ENCODE data around the gene STIP1. TPM values are rescaled to one million over a fixed set of nuclear protein-coding genes. Genes with fewer than 3 reads are reported as not detected.

The STIP1 gene
- total RNA-seq, 3 donors from 2014 or later = 439 to 477 (median 457) TPM

GRCh38 chr11:64170419-64170818 lies 15.6 kb upstream of the STIP1 start:
- no peaks in the 10 kb centered on the region for H3K36me3 Mint-ChIP-seq (ENCODE audit: insufficient read depth)
- peaks cover 6% of the 10 kb centered on the region for H3K4me1 Mint-ChIP-seq (ENCODE audit: low read depth)
- no peak overlapping the region for H3K4me3 Mint-ChIP-seq
- H3K27me3 Mint-ChIP-seq (ENCODE audit: low read depth) = no peaks in the 10 kb centered on the region
- peaks cover 4% of the 10 kb centered on the region for H3K9me3 Mint-ChIP-seq
- ATAC-seq (no peak), DNase-seq (no peak)

GRCh38 chr11:64173616-64174355 lies 12.2 kb upstream of the STIP1 start:
- H3K4me3 Mint-ChIP-seq = no peak overlapping the region
- H3K36me3 Mint-ChIP-seq (ENCODE audit: insufficient read depth) = no peaks in the 10 kb centered on the region
- peaks cover 4% of the 10 kb centered on the region for H3K9me3 Mint-ChIP-seq
- peaks cover 11% of the 10 kb centered on the region for H3K4me1 Mint-ChIP-seq (ENCODE audit: low read depth)
- DNase-seq (no peak), ATAC-seq (no peak)
- no peaks in the 10 kb centered on the region for H3K27me3 Mint-ChIP-seq (ENCODE audit: low read depth)

- peaks cover 17% of the 10 kb centered on the region for H3K4me1 Mint-ChIP-seq (ENCODE audit: low read depth)
- ATAC-seq = no peak
Measured at GRCh38 chr11:64176751-64177150, 9.2 kb upstream of the STIP1 start.

GRCh38 chr11:64178203-64178602 lies 7.8 kb upstream of the STIP1 start:
- no peaks in the 10 kb centered on the region for H3K27me3 Mint-ChIP-seq (ENCODE audit: low read depth)
- no peaks in the 10 kb centered on the region for H3K36me3 Mint-ChIP-seq (ENCODE audit: insufficient read depth)
- H3K9me3 Mint-ChIP-seq = peaks cover 4% of the 10 kb centered on the region
- DNase-seq (no peak), ATAC-seq (peak; percentile 39 to 49)
- H3K4me1 Mint-ChIP-seq (ENCODE audit: low read depth) = peaks cover 24% of the 10 kb centered on the region
- no peak overlapping the region for H3K4me3 Mint-ChIP-seq

More at GRCh38 chr11:64176751-64177150, 9.2 kb upstream of the STIP1 start:
- DNase-seq = no peak
- H3K36me3 Mint-ChIP-seq (ENCODE audit: insufficient read depth) = no peaks in the 10 kb centered on the region
- H3K27me3 Mint-ChIP-seq (ENCODE audit: low read depth) = no peaks in the 10 kb centered on the region
- peaks cover 4% of the 10 kb centered on the region for H3K9me3 Mint-ChIP-seq
- no peak overlapping the region for H3K4me3 Mint-ChIP-seq

GRCh38 chr11:64178951-64179639 lies 6.9 kb upstream of the STIP1 start:
- no peaks in the 10 kb centered on the region for H3K36me3 Mint-ChIP-seq (ENCODE audit: insufficient read depth)

DNA sequence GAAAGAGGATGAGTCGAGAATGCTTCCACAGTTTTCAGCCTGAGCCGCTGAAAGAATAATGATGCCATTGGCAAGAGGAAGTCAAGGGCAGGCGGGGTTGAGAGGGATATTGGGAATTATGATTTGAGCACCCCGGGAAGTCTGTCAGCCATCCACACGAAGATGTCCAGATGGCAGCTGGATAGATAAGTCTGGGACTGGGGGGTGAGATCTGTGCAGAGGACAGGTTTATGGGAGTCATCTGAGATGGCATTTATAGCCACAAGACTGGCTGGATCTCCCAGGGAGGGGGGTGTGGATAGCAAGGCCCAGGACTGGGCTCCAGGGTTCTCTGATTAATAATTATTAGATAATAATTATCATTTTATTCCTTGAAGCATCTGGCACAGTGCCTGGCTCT lies 5.1 kb upstream of the STIP1 start:
- ATAC-seq = no peak
- Mint-ChIP-seq H3K36me3 (ENCODE audit: insufficient read depth) (no peaks in the 10 kb centered on the region), H3K27me3 (ENCODE audit: low read depth) (no peaks in the 10 kb centered on the region), H3K9me3 (no peaks in the 10 kb centered on the region), H3K4me3 (no peak overlapping the region), H3K4me1 (ENCODE audit: low read depth) (peaks cover 33% of the 10 kb centered on the region)
- no peak for DNase-seq

More at GRCh38 chr11:64178951-64179639, 6.9 kb upstream of the STIP1 start:
- H3K4me3 Mint-ChIP-seq = no peak overlapping the region
- H3K4me1 Mint-ChIP-seq (ENCODE audit: low read depth) = peaks cover 30% of the 10 kb centered on the region
- peaks cover 2% of the 10 kb centered on the region for H3K9me3 Mint-ChIP-seq
- H3K27me3 Mint-ChIP-seq (ENCODE audit: low read depth) = no peaks in the 10 kb centered on the region
- DNase-seq = no peak
- ATAC-seq = no peak

DNA sequence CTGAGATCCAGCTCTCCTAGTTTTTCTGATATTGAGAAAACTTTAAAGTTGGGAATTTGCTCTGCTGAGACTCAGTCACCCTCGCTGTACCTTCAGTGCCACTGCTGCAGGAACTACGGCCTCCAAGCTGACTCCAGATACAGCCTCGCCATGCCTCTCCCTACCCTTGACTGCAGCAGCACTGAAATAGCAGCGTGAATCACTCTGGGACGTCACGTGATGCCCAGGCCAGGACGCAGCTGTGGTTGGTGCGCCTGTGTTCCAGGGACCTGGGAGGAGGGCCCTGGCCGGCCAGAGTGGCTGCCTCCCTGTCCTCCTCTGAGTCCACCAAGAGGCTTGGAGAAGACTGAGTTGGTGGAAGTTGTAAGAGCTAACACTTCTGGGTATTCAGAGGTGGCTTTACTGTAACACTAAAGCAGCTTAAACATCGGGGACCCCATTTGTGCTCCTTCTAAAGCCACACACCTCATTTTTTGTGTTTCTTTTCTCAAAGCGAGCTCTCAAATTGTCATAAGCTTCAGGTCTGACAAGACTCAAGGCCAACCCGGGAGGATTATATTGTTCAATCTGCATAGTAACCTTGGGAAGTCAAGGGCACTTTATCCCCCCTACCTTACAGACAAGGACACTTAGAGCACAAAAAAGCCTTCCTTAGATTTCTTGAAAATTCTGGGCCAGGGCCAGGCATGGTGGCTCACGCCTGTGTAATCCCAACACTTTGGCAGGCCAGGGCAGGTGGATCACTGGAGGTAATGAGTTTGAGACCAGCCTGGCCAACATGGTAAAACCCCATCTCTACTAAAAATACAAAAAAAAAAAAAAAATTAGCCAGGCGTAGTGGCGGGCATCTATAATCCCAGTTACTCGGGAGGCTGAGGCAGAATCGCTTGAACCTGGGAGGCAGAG lies 4.2 kb upstream of the STIP1 start:
- ATAC-seq (no peak), DNase-seq (peak; percentile 27)
- Mint-ChIP-seq H3K4me1 (ENCODE audit: low read depth) (peaks cover 31% of the 10 kb centered on the region), H3K4me3 (no peak overlapping the region), H3K9me3 (no peaks in the 10 kb centered on the region), H3K36me3 (ENCODE audit: insufficient read depth) (no peaks in the 10 kb centered on the region), H3K27me3 (ENCODE audit: low read depth) (no peaks in the 10 kb centered on the region)

GRCh38 chr11:64183890-64184289 lies 2.1 kb upstream of the STIP1 start:
- DNase-seq (no peak), ATAC-seq (no peak)
- Mint-ChIP-seq H3K27me3 (ENCODE audit: low read depth) (no peaks in the 10 kb centered on the region), H3K9me3 (no peaks in the 10 kb centered on the region), H3K36me3 (ENCODE audit: insufficient read depth) (no peaks in the 10 kb centered on the region), H3K4me3 (peak overlapping the region; percentile 96), H3K4me1 (ENCODE audit: low read depth) (peaks cover 28% of the 10 kb centered on the region)

DNA sequence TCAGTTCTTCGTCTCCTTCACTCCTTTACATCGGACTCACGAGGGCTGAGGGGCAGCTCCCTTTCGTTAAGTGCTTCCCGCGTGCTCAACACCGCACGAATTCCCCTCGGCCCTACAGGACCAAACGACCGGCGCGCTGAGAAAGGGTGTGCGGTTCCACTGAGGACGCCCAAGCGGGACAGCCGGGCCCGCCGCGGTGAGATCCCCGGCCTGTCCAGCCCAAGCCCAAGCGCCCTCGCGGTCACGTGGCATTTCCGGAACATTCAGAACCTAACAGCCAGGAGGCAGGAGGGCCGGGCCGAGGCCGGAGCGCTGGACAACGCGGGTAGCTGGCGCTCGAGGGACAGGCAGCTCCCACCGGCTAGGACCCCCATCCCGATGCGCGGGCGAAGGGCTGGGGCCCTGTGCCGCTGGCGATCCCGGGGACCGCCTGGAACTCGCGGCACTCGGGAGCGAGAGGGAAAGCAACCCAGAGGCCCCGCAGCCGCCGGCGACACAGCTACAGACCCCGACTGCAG lies 737 bp upstream of the STIP1 start:
- peak in 1 of 2 donors; percentile 3 for ATAC-seq
- H3K4me1 Mint-ChIP-seq (ENCODE audit: low read depth) = peaks cover 35% of the 10 kb centered on the region
- H3K27me3 Mint-ChIP-seq (ENCODE audit: low read depth) = no peaks in the 10 kb centered on the region
- H3K9me3 Mint-ChIP-seq = no peaks in the 10 kb centered on the region
- peaks cover 3% of the 10 kb centered on the region for H3K36me3 Mint-ChIP-seq (ENCODE audit: insufficient read depth)
- H3K4me3 Mint-ChIP-seq = peak overlapping the region; percentile 96
- no peak for DNase-seq

DNA sequence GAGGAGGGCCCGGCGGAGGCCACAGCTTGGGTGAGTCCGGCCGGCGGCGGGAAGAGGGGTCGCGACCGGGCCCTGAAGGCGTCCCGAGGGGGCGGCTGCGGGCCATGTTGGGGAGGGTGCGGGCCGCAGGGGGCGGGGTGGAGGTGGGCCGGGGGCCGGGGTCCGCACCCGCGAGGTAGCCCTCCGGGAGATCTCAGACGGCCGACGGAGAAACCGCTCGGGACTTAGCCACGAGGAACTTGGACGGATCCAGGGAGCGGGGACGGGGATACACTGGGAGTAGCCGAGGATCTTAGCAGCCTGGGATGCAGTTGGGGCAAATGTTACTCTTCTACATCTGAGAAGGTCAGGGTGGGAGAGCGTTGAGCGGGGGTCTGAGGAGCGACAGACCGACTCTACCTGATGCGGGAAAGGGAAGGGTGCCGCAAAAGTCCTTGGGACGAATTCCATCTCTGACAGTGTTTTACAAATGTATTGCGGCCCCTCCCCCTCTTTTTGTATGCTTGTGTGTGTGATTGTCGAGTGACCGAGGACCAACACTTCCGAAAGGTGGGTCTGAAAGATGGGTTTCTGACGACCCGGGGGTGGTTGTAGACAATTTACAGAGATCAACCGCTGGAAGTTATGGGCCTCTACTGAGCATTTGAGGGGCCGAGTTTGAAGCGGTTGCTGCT lies 658 bp downstream of the STIP1 start:
- no peak for DNase-seq
- ATAC-seq = no peak
- H3K36me3 Mint-ChIP-seq (ENCODE audit: insufficient read depth) = peaks cover 5% of the 10 kb centered on the region
- no peaks in the 10 kb centered on the region for H3K9me3 Mint-ChIP-seq
- no peaks in the 10 kb centered on the region for H3K27me3 Mint-ChIP-seq (ENCODE audit: low read depth)
- no peak overlapping the region for H3K4me3 Mint-ChIP-seq
- peaks cover 34% of the 10 kb centered on the region for H3K4me1 Mint-ChIP-seq (ENCODE audit: low read depth)

- no peak for ATAC-seq
- Mint-ChIP-seq H3K4me1 (ENCODE audit: low read depth) (peaks cover 28% of the 10 kb centered on the region), H3K4me3 (no peak overlapping the region), H3K36me3 (ENCODE audit: insufficient read depth) (peaks cover 38% of the 10 kb centered on the region), H3K27me3 (ENCODE audit: low read depth) (no peaks in the 10 kb centered on the region), H3K9me3 (no peaks in the 10 kb centered on the region)
- no peak for DNase-seq
Measured at GRCh38 chr11:64192434-64192833, 6.5 kb downstream of the STIP1 start.

GRCh38 chr11:64196626-64197025 lies 10.7 kb downstream of the STIP1 start:
- Mint-ChIP-seq H3K27me3 (ENCODE audit: low read depth) (no peaks in the 10 kb centered on the region), H3K4me1 (ENCODE audit: low read depth) (peaks cover 11% of the 10 kb centered on the region), H3K9me3 (no peaks in the 10 kb centered on the region), H3K4me3 (no peak overlapping the region), H3K36me3 (ENCODE audit: insufficient read depth) (peaks cover 41% of the 10 kb centered on the region)
- ATAC-seq (no peak), DNase-seq (no peak)

DNA sequence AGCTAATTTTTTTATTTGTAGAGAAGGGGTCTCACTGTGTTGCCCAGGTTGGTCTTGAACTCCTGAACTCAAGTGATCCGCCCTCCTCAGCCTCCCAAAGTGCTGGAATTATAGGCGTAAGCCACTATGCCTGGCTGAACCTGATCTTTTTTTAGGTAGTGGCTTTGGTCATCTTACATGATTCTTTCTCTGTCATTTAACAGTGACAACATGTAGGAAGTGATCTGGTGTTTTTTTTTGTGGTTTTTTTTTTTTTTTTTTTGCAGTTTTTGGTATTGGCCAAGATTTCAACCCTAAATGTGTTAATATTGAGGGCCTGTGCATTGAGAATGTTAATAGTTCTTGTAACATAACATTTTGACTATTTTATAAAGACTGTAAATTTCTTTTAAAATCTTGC lies 12.5 kb downstream of the STIP1 start:
- DNase-seq (no peak), ATAC-seq (no peak)
- Mint-ChIP-seq H3K4me3 (no peak overlapping the region), H3K36me3 (ENCODE audit: insufficient read depth) (peaks cover 46% of the 10 kb centered on the region), H3K4me1 (ENCODE audit: low read depth) (peaks cover 3% of the 10 kb centered on the region), H3K9me3 (no peaks in the 10 kb centered on the region), H3K27me3 (ENCODE audit: low read depth) (no peaks in the 10 kb centered on the region)

DNA sequence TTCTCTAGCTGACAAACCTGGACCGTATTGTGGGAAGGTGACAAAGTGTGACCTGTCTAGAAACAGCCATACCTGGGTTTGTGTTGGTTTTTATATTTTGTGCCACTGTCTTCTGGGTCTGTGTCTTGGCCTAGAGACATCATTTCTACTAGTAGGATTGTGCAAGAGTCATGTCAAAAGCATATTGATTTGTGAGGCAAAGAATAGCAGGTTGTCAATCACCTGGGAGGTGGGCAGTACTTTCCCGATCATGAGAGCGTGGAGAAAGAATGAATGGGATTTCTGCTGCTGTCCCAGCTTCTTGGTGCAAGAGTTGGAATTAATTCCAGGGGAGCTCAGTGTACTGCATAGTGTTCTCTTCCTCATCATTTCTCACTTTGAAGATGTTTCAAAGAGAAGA lies 15.6 kb downstream of the STIP1 start:
- H3K9me3 Mint-ChIP-seq = no peaks in the 10 kb centered on the region
- H3K36me3 Mint-ChIP-seq (ENCODE audit: insufficient read depth) = peaks cover 37% of the 10 kb centered on the region
- DNase-seq = no peak
- no peak overlapping the region for H3K4me3 Mint-ChIP-seq
- H3K27me3 Mint-ChIP-seq (ENCODE audit: low read depth) = no peaks in the 10 kb centered on the region
- H3K4me1 Mint-ChIP-seq (ENCODE audit: low read depth) = peaks cover 28% of the 10 kb centered on the region
- no peak for ATAC-seq

Measured in activated T-cell treated with anti-CD3 and anti-CD28 coated beads, Interleukin-2, amount 50 U/mL, for 4 hours (primary cell).